ENCODE measurements around the gene PCSK5.

PCSK5 gene

GRCh38 chr9:76203373-76203772, 312.9 kb downstream of the PCSK5 start:
- DNase-seq = no peak

- no peak for DNase-seq
Observed at GRCh38 chr9:76206821-76207220, 316.3 kb downstream of the PCSK5 start.

- no peak for DNase-seq
Observed at GRCh38 chr9:76213751-76214150, 323.3 kb downstream of the PCSK5 start.

GRCh38 chr9:76215066-76215465, 324.6 kb downstream of the PCSK5 start:
- DNase-seq = no peak

- DNase-seq = no peak
Observed at GRCh38 chr9:76216161-76216649, 325.7 kb downstream of the PCSK5 start.

GRCh38 chr9:76218117-76218885, 327.8 kb downstream of the PCSK5 start:
- no peak for DNase-seq

GRCh38 chr9:76218886-76219445, 328.5 kb downstream of the PCSK5 start:
- DNase-seq = no peak

GRCh38 chr9:76219560-76220151, 329.2 kb downstream of the PCSK5 start:
- no peak for DNase-seq

GRCh38 chr9:76221423-76221822, 330.9 kb downstream of the PCSK5 start:
- DNase-seq = no peak

- DNase-seq = no peak
Observed at GRCh38 chr9:76223749-76224340, 333.4 kb downstream of the PCSK5 start.

- no peak for DNase-seq
Observed at GRCh38 chr9:76227156-76227555, 336.7 kb downstream of the PCSK5 start.

- DNase-seq = no peak
Observed at GRCh38 chr9:76231001-76231400, 340.5 kb downstream of the PCSK5 start.

- DNase-seq = no peak
Observed at GRCh38 chr9:76232861-76233489, 342.5 kb downstream of the PCSK5 start.

GRCh38 chr9:76240578-76240977, 350.1 kb downstream of the PCSK5 start:
- DNase-seq = no peak

GRCh38 chr9:76245518-76245917, 355.0 kb downstream of the PCSK5 start:
- DNase-seq = no peak

- DNase-seq = no peak
Observed at GRCh38 chr9:76246680-76247079, 356.2 kb downstream of the PCSK5 start.

- DNase-seq = no peak
Observed at GRCh38 chr9:76247426-76247825, 357.0 kb downstream of the PCSK5 start.

- no peak for DNase-seq
Observed at GRCh38 chr9:76249309-76249708, 358.8 kb downstream of the PCSK5 start.

- DNase-seq = no peak
Observed at GRCh38 chr9:76255781-76256455, 365.4 kb downstream of the PCSK5 start.

GRCh38 chr9:76257311-76257710, 366.8 kb downstream of the PCSK5 start:
- DNase-seq = no peak

- no peak for DNase-seq
Observed at GRCh38 chr9:76266649-76267283, 376.3 kb downstream of the PCSK5 start.

GRCh38 chr9:76267284-76267652, 376.8 kb downstream of the PCSK5 start:
- DNase-seq = no peak
